DMS 273 (cell line): ENCODE data around the gene NCOA1.

Experiments used
- DNase-seq: peaks from one replicate; lab custom pipeline; 2025; ENCODE audit not compliant: unreplicated experiment; lab: John Stamatoyannopoulos, UW

Gene NCOA1

GRCh38 chr2:24680196-24680595 lies 189.1 kb downstream of the NCOA1 start:
- DNase-seq: no peak

- DNase-seq: no peak
These were observed 191.2 kb downstream of the NCOA1 start for GRCh38 chr2:24682304-24682703.

DNA sequence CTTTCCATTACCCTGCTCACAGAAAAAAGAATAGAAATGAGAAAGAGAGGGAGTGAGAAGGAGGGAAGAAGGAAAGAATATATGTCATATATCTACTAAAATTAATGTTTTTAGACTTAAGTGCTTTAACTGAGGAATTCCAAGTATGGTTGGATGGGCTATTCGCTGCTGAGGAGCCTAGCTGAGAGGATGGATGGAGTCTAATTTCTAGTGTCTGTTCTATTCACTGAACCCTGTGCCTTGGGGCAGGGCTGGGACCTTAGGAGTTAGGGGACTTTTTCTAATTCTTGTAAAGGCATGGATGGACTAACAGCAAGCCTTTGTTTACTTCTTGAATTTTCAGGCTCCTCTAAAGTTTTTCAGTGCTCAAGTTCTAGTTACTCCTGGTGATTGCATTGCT lies 192.4 kb downstream of the NCOA1 start:
- DNase-seq: no peak

DNA sequence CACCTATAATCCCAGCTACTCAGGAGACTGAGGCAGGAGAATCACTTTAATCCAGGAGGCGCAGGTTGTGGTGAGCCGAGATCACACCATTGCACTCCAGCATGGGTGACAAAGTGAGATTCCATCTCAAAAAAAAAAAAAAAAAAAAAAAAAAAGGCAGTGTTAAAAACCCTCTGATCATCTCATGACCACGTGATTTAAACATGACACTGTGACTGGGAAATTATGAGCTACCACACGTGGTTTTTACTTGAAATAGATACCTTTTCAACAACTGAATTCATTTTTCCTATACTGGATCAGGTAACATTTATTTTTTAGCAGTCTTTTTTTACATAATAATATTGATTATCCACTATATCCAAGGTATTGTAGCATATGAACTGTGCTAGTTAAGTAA lies 199.5 kb downstream of the NCOA1 start:
- no peak for DNase-seq

GRCh38 chr2:24691806-24692205 lies 200.8 kb downstream of the NCOA1 start:
- peak; percentile 20 for DNase-seq

GRCh38 chr2:24697792-24698191 lies 206.7 kb downstream of the NCOA1 start:
- DNase-seq: no peak

GRCh38 chr2:24702800-24703199 lies 211.7 kb downstream of the NCOA1 start:
- DNase-seq: no peak

DNA sequence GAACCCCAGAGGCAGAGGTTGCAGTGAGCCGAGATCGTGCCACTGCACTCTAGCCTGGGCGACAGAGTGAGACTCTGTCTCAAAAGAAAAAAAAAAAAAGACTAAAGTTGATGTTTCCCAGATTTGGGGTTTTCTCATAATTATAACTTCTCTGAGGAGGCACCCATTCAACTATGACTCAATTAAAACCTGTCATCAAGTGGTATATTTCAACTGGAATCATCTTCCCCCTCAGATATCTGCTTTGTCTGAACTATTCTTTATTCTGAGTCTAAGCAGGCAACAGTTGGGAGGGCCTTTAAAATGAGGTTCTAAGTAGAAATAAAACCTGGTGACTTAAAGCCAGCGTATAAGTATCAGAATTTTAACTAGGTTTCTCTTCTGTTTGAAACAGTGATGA lies 213.6 kb downstream of the NCOA1 start:
- no peak for DNase-seq

GRCh38 chr2:24707143-24707542 lies 216.1 kb downstream of the NCOA1 start:
- DNase-seq: no peak

DNA sequence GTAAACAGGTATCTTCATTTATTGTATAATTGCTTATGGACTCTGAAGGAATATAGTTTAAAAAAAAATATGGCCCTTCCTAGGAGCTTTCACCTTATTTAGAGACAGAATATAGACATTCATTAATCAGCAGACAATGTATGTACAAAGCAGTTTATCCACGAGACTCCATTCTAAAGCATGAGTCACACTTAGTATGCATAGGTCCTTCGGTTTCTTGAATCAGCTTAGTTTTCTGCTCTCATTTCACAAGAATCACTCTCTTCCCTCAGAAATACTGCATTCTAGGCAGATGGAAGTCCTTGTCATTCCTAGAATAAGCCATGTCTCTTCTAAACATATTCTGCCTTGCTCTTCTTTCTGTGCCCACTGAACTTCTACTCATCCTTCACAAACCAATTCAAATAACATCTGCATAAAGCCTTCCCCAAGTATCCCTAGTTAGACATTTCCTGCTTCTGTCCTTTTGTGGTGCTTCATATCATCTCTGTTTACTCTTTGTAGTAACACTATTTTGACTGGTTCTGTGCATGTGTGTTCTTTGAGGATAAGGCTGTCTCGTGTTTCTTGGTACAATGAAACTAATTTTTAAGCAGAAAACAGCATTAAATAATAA lies 217.6 kb downstream of the NCOA1 start:
- DNase-seq: no peak

- DNase-seq: no peak
These were observed 219.8 kb downstream of the NCOA1 start for GRCh38 chr2:24710806-24711205.

DNA sequence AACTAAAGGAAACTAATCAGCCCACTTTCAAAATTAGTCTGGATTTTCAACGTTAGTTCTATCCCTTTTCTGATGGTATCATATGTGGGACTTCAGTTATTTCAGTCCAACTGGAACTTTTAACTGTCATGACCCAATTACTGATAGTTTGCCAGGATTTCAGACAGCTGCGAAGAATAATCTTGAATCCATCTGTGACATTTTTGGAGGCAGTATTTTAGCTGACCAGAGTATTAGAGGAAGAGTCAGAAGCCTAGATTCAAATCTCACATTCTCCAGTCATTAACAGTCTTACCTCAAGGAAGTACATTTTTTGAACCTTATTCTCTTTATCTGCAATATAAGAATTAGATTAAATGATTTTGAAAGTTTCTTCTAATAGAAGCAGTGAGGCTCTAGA lies 220.8 kb downstream of the NCOA1 start:
- no peak for DNase-seq

- no peak for DNase-seq
These were observed 221.2 kb downstream of the NCOA1 start for GRCh38 chr2:24712296-24712695.

GRCh38 chr2:24717263-24717951 lies 226.4 kb downstream of the NCOA1 start:
- no peak for DNase-seq

GRCh38 chr2:24720310-24720709 lies 229.3 kb downstream of the NCOA1 start:
- DNase-seq: peak; percentile 65

GRCh38 chr2:24721470-24721869 lies 230.4 kb downstream of the NCOA1 start:
- DNase-seq: peak; percentile 94

DNA sequence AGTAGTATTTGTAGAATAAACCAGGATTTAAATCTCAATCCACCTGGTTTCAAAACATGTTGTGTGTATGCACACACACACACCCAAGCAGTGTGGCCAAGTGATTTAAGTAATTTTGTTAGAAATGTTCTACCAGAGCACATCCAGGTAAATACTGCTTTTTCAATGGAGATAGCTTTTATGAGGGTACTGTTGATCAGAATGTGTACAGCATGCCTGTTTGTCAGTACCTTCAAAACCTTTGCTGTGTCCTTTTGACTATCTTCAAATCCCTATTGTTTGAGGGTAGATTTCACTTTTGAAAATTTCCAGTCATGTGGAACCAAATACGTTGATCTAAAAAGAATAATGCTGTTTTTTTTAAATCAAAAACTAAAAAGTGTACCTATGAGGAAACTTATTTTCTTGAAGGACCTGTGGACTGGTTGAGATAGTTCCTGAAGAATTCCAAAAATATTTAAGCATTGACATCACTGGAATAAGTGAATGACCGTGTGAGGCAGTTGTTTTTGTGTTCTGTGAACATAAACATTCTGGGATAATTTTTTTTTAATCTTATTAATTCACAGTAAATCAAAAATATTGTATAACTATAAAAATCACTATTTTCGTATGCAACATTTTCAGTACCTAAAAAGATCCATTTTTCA lies 231.2 kb downstream of the NCOA1 start:
- no peak for DNase-seq

GRCh38 chr2:24723191-24723590 lies 232.1 kb downstream of the NCOA1 start:
- no peak for DNase-seq

DNA sequence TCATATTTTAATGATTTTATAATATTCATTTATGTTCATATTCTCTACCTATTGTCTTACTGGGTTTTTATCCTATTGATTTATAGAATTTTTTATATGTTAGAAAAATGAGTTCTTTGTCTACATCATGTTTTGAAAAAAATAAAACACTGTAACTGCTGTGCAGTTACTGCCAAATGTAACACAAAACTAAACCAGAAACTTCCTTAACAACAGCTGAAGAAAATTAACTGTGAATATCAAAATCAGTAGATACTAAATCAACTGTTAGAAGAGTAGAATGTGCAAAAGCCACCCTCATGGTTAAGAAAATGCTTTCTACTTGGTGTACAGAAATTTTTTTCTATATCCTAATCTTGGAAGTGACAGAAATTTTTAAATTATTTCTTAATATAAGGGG lies 232.6 kb downstream of the NCOA1 start:
- DNase-seq: no peak

DNA sequence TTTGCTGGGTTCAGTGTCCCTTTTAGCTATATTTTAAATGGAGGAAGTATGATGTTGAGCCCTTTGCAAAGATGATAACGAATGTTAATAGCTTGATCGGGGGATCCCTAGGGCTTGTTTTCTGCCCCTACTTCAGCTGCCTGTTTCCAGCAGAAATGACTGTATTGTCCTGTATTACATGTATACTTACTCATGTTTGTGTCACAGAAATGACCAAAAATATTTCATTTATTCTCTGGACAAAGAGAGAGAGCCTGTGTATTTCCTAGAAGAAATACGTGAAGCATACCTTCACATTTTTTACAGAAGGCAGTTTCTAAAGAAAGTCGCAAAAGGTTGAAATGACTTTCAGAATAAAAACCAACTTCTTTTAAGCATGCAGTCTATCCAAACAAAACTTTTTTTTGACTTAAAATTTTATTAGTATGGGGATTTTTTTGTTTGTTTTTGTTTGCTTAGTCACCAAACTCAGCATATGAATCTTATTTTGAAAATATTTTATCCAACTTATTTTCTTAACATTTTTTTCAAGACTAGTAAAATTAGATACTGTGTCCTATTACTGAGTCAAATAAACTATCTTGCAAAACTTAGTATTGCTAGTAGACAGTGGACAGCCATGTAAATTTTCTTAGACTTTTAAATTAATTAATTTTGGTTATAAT lies 233.2 kb downstream of the NCOA1 start:
- DNase-seq: no peak

DNA sequence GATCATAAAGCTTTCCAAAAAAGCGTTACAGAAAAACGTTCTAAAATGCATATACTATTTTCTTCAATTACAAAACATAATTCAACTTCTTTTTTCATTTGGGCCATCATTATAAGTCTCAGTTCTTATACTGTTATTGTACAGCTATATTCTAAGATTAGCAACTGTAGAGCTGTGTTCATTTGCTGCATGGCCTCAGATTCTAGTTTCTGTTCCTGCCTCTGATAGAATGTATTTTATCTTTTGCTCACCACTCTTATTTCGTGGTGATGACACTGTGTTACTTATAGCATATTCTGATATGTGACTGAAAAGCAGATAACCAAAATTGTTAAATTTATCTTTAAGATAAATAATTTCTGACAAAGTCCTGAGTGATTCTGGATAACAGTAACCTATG lies 234.9 kb downstream of the NCOA1 start:
- no peak for DNase-seq

GRCh38 chr2:24730481-24730880 lies 239.4 kb downstream of the NCOA1 start:
- DNase-seq: no peak
